SK-N-SH (cell line): ENCODE measurements around the gene LIN7C.
"Not testable (repeated sequence)": the region's sequence is repeated elsewhere in the genome, so short reads cannot be mapped to it uniquely, and the experiment has no call there.

Experiments
- POLR2AphosphoS5 ChIP-seq: IDR thresholded peaks from 2 replicates; pipeline ENCODE4 v1.6.1; 2012; ENCODE audit warnings: low read depth, low read length
- YY1 ChIP-seq: IDR thresholded peaks from 2 replicates; pipeline ENCODE4 v1.4.0; 2012; ENCODE audit warnings: low read depth, mild to moderate bottlenecking
- TF ChIP-seq, protein P1 (sequence below): fragments of 200-600 bp; sonication (generic); IDR thresholded peaks from 2 replicates; pipeline ENCODE4 v1.6.1; 2017; ENCODE audit warnings: antibody characterized with exemption, mild to moderate bottlenecking, moderate library complexity

DNA sequence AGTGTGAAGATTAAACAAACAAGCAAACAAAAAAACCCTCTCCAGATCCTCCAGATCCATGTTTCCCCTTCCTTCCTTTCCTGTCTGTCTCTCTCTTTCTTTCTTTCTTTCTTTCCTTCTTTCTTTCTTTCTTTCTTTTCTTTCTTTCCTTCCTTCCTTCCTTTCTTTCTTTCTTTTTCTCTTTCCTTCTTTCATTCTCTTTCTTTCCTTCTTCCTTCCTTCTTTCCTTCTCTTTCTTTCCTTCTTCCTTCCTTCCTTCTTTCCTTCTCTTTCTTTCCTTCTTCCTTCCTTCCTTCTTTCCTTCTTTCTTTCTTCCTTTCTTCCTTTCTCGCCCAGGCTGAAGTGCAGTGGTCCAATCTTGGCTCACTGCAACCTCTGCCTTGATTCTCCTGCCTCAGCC lies 10.9 kb upstream of the LIN7C start:
- TF ChIP-seq, protein P1, sequence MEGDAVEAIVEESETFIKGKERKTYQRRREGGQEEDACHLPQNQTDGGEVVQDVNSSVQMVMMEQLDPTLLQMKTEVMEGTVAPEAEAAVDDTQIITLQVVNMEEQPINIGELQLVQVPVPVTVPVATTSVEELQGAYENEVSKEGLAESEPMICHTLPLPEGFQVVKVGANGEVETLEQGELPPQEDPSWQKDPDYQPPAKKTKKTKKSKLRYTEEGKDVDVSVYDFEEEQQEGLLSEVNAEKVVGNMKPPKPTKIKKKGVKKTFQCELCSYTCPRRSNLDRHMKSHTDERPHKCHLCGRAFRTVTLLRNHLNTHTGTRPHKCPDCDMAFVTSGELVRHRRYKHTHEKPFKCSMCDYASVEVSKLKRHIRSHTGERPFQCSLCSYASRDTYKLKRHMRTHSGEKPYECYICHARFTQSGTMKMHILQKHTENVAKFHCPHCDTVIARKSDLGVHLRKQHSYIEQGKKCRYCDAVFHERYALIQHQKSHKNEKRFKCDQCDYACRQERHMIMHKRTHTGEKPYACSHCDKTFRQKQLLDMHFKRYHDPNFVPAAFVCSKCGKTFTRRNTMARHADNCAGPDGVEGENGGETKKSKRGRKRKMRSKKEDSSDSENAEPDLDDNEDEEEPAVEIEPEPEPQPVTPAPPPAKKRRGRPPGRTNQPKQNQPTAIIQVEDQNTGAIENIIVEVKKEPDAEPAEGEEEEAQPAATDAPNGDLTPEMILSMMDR, result not testable (repeated sequence)
- not testable (repeated sequence) for TF ChIP-seq POLR2AphosphoS5, YY1
